ENCODE results near the gene DIPK1A.

The DIPK1A gene

DNA sequence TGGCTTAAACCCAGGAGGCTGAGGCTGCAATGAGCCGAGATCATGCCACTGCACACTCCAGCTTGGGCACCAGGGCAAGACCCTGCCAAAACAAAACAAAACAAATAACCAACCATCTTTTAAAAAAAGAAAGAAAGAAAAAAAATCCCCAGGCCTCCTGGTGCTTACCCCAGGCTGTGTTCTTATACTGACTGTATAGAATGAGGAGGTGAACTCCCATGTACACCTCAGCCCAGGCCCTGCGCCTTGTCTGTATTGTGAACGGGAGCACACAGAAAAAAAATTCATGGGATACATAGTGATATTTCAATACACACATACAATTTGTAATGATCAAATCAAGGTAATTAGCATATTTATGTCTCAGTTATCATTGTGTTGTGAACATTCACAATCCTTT is 115.4 kb downstream of the DIPK1A start:
- CTCF ChIA-PET, result no interaction called here
- no peak overlapping the region for H3K27ac ChIP-seq
- POLR2A ChIA-PET (ENCODE audit: low non-redundant PET), result no interaction called here
- no peak for DNase-seq (ENCODE audit: low spot score)
- TF ChIP-seq, protein P1, sequence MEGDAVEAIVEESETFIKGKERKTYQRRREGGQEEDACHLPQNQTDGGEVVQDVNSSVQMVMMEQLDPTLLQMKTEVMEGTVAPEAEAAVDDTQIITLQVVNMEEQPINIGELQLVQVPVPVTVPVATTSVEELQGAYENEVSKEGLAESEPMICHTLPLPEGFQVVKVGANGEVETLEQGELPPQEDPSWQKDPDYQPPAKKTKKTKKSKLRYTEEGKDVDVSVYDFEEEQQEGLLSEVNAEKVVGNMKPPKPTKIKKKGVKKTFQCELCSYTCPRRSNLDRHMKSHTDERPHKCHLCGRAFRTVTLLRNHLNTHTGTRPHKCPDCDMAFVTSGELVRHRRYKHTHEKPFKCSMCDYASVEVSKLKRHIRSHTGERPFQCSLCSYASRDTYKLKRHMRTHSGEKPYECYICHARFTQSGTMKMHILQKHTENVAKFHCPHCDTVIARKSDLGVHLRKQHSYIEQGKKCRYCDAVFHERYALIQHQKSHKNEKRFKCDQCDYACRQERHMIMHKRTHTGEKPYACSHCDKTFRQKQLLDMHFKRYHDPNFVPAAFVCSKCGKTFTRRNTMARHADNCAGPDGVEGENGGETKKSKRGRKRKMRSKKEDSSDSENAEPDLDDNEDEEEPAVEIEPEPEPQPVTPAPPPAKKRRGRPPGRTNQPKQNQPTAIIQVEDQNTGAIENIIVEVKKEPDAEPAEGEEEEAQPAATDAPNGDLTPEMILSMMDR (conservative IDR thresholded peaks at IDR 0.05; ENCODE audit: low read depth), result no peak

DNA sequence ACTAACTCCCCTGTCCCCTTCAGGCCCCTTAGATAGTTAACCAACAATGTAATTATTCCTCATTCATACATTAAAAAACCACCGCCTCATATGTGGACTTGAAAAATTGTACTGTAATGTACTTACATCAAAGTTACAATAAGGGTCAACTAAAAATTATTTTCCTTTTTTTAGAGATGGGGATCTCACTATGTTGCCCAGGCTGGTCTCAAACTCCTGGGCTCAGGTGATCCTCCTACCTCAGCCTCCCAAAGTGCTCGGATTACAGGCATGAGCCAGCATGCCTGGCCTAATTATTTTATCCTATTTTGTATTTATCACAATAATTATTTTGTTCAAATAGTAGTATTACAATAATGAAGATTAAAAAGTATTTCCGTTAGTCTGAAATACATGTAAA is 116.8 kb downstream of the DIPK1A start:
- TF ChIP-seq, protein P1 (conservative IDR thresholded peaks at IDR 0.05; ENCODE audit: low read depth), result no peak
- CTCF ChIA-PET, result no interaction called here
- POLR2A ChIA-PET (ENCODE audit: low non-redundant PET), result no interaction called here
- DNase-seq (ENCODE audit: low spot score), result no peak
- no peak overlapping the region for H3K27ac ChIP-seq

DNA sequence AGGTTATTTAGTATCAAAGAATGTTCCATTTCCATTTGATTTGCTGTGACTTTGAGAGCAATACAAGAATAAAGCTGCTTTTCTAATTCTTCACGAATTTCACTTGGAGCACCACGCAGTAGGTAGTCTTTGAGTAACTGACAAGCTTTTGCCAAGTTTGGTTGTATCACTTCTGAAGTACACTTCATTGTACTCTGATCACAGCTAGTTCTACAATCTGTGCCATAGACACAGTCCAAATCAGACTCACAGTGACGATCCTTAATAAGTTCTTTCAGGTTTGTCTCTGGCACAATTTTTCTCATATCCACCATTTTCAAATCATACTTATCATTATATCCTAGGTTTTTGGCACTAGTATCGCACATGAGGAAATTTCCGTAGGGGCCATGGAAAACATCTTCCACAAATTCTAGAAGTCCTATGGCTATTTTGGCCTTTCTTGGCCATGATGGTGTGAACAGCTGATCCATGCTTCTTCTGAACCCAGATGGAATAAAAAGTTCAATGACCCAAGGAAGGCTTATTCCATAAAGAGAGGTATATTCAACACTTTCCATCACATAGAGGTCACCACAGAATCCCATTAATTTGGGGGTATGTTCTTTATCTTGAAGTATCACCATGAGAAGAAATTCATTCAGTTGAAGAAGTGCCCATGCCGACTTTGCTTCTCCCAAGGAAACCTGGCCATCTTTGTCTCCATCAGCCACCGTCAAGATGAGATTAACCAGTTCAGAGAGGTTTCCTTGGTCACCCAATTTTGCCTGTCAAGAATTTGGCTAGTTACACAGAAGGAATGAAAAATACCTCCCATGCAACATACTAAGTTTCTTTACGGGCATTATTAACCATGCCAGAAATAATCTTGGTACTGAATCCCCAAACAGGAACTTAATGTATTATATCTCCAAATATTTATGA is 117.6 kb downstream of the DIPK1A start:
- ChIA-PET POLR2A (ENCODE audit: low non-redundant PET) (no interaction called here), CTCF (no interaction called here)
- TF ChIP-seq, protein P1 (conservative IDR thresholded peaks at IDR 0.05; ENCODE audit: low read depth), result no peak
- no peak for DNase-seq (ENCODE audit: low spot score)
- no peak overlapping the region for H3K27ac ChIP-seq

DNA sequence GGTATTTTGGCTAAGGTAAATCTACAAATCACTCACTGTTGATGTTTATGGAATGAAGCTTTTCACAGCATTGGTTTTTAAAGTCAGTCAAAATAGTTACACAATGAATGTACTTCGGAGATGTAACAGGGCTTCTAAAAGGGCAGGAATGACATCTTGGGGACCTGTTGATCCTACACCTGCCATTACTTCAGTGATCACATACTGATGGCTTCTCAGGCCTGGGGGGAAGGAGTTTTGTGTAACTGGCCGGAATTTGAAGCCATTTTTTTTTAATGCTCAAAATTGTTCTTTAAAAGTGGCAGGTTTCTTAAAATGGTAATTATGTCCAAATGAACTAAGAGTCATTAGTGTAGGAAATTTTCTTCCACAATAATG is 118.2 kb downstream of the DIPK1A start:
- ChIA-PET POLR2A (ENCODE audit: low non-redundant PET) (no interaction called here), CTCF (no interaction called here)
- no peak overlapping the region for H3K27ac ChIP-seq
- DNase-seq (ENCODE audit: low spot score), result no peak
- TF ChIP-seq, protein P1 (conservative IDR thresholded peaks at IDR 0.05; ENCODE audit: low read depth), result no peak

DNA sequence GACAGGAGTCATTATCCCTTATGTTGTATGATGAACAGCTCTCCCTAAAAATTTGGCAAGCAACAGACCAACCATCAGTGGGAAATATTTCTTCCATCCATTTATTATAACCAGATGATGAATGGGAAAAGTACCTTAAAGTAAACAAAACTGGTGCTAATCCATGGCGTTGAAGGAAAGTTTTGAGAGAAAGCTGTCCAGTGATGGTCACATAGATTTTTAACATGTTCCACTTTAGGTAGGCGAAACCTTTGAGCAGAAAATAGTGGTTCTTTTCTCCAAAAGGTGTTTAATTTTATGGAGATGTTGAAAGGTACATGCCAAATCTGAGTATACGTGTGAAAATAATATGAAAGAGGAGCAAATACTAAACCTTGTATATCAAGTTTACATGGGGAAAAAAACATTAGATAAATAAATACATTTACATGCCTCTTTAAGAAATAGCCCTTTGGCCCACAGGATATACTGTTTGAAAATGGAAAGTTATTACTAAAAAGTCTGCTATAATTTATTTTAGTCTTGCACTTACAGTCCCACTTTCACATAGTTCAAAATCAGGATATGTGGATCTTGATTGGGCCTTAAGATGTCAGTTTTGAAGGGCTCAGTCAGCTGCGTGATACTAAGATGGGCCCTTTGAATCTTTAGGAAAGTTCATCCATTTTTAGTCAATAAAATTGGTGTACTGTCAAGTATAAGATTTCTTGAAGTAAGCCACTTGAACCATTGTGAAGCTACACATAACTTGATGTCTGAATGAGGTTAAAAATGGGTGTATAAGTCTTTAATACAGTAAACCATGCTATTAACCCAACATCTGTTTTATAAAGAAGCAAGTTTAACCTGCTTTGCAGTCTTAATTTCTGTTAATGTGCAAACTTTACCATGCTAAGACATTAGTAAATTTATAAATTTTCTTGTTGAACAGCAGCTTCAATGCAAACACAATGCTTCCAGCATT is 118.9 kb downstream of the DIPK1A start:
- ChIA-PET POLR2A (ENCODE audit: low non-redundant PET) (no interaction called here), CTCF (interaction anchor here (0.6 to 1.0 kb wide), 2 partner anchors 17 to 1006 kb away, joined by 3 to 4 read pairs; no protein-coding TSS in a partner anchor)
- TF ChIP-seq, protein P1 (conservative IDR thresholded peaks at IDR 0.05; ENCODE audit: low read depth), result no peak
- no peak overlapping the region for H3K27ac ChIP-seq
- DNase-seq (ENCODE audit: low spot score), result no peak

DNA sequence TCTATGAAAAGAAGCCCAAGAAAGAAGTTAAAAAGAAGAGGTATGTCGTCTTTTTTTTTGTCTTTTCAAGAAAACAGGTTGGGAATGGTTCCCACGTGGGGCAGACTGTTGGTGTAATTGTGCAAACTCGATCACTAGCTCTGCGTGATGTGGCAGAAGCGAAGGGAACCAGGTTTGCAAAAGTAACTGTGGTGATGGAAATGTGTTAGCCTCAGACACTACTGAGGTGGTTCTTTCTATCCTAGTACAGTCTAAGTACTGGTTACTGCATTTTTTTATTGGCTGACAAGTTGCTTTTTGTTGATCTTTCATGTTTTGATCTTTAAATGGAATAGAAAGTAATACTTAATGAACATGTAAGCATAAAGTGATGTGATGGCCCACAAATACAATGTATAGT is 120.7 kb downstream of the DIPK1A start:
- no peak for DNase-seq (ENCODE audit: low spot score)
- ChIA-PET CTCF (interaction anchor here (0.6 kb wide), 2 partner anchors 91 to 1287 kb away, joined by 3 to 4 read pairs; no protein-coding TSS in a partner anchor), POLR2A (ENCODE audit: low non-redundant PET) (no interaction called here)
- TF ChIP-seq, protein P1 (conservative IDR thresholded peaks at IDR 0.05; ENCODE audit: low read depth), result no peak
- no peak overlapping the region for H3K27ac ChIP-seq
